ENCODE results near the gene PCDH9.

The PCDH9 gene

DNA sequence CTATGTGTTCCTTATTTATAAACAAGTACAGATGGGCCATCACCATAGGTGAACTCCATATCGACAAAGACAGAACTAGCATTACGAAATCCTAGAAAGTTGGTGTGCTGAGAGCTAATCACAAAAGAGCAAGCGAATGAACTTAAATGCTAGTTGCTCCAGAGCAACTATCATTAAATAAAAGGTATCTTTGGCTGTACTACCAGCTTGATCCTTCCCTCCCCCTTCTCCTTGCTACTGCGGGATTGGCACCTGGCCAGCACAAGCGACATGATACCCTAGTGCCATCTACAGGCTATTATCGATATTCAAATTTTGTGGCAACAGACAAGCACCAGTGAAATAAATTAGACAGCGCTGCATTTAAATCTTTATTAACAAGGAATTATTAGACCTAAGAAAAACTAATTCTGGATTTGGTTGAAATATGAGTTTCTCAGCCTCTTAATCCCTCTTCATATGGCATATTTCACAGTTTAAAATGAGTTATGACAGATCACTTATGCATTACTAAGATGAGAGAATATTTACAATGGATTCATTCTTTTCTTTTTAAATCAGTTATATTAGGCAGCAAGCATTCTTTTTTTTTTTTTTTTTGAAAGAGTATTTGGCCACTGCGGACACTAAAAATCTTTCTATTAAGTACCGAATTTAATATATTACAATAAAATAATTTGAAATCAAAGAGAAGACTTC, 5.8 kb downstream of the PCDH9 start:
- peak in 1 of 3 experiments; percentile 9 for DNase-seq (ENCODE audit: low read depth in 3 of 3)

DNA sequence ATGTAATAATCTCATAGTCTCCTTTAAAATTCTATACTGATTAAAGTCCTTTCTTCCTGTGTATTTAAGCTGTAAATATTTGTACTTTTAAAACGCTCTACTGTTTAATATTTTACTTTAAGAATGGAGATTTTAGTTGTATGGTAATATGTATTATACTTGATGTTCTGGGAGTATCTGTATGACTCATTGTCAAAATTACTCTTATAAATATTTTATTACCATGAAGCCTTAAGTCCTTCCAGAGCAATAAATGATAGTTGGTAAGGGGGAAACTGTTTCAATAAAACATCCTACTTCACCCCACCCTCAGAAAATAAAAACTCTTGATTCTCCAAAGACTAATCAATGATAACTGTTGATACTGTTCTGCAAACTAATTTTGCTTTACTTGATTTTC, 6.4 kb downstream of the PCDH9 start:
- DNase-seq (ENCODE audit: low read depth in 3 of 3): no peak

DNA sequence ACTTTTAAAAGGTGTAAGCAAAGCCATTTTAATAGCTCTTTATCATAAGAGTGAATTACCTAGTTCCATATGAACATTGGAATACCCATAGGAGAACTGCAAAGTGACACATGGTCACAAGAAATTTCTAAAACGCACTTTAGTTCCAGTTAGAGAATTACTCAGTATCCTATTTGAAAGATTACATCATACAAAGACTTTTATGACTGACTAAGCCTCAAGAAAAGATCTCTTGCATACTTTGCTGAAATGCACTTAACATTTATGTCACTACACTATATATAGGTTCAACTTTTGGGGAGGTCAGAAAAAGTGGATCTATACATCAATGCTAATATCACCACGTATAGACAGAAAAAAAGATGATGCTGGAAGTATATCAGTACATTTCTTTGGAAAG, 7.1 kb downstream of the PCDH9 start:
- DNase-seq (ENCODE audit: low read depth in 3 of 3): no peak

DNA sequence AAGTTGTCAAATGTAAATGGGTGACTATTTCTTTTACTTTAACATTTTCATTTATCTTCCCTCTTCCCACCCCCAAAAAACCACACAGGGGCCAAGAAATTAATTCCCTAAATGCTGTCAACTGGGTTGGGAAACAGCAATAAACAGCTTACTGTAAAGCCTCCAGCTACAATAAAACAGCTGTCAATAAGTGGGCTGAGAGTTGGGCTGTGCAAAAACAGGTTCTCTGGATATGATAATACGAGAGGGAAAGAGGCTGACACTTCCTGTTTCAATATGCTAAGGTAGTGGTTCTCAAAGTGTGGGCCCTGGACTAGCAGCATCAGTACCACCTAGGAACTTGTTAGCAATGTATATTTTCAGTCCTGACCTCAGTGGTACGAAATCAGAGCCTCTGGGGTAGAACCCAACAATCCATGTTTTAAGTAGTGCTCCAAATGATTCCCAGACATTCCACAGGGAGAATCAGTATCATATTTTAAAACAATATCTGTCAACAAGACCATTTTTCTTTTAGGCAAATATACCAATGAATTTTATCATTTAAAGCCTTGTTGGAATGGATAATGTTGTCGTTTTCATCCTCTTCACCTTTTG, 8.4 kb downstream of the PCDH9 start:
- DNase-seq (ENCODE audit: low read depth in 3 of 3): no peak

DNA sequence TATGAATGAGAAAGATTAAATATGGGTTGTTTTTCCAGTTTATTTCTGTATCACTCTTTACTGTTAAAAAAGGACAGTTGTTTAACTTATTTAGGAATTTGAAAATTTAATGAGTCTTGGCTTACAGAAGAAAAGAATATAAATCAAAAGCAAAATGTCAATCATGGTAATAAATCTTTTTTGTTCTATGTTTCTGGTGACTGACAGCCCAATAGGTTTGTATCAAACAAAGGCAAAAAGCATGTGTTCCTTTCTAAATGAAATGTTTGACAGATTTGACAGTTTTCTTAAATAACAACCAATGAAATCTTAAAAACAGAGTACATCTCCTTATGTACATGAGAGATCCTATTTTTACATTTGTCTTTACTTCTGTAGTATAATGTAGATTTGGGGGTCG, 11.0 kb downstream of the PCDH9 start:
- no peak for DNase-seq (ENCODE audit: low read depth in 3 of 3)

DNA sequence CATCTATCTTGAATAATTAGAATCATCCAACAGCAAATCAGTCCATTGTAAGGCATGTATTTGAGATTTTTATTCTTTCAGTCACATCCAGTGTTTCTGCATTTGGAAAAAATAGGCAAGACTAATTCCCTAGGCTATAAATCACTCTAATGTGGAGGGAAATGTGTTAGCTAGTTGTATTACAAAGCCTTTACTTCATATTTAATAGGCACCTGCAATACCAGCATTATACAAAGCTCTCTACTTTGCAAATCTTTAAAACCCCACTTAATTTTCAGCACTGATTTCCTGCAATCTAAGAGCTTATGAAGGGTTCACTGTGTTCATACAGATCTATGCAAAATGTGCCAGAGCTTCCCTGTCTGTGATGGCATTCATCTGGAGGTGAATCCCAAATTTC, 12.3 kb downstream of the PCDH9 start:
- DNase-seq (ENCODE audit: low read depth in 3 of 3): no peak

DNA sequence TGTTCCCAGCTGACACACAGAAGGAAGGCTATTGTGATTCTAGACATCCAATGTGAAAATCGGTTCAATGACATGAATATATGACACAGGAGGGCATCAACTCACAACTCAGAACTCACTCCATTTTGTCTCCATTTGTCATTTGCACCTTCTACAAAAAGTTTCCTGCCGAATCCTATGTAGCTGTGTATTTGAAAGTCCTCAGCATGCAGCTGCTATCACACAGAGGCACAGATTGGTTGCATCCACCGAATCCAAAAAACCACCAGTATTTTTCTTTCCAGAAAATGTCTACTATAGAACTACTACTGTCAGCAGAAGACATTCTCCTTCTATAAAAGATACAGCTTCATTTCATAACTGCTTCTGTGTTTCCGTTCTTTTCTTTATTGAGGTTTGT, 13.3 kb downstream of the PCDH9 start:
- DNase-seq (ENCODE audit: low read depth in 3 of 3): no peak

DNA sequence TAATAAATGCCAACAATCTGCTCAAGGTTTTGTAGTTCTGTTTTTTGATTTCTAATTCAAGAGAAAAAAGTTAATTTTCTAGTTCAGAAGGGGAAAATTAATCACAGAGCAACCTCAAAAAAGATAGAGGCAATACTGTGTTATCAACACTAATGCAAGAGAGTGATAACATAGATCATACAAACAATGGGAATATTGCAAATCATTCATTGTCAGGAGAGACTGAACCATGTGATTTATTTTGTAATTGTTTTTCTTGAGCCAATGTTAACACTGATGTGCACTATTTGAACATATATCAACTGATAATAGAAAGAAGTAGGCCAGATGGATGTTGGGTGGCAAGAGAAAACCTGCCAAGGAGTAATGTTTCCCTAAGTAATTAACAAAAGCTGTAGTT, 19.9 kb downstream of the PCDH9 start:
- no peak for DNase-seq (ENCODE audit: low read depth in 3 of 3)

DNA sequence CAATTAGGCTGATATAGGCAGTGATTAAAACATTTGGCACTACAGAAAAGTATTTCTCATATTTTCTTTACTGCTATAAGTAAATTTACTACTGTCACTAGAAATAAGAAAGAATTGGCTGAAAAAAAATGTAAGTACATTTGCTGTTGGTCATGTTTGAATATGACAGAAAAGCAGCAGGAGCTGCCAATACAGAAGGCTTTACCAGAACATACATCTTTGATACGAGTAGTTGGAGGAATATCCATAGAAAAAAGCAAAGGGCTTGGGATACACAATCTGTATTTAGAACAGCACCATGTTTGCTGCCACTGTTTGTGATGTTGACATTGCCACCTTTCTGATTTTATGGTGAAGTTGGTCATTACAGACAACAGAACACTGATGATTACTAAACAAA, 21.6 kb downstream of the PCDH9 start:
- no peak for DNase-seq (ENCODE audit: low read depth in 3 of 3)

DNA sequence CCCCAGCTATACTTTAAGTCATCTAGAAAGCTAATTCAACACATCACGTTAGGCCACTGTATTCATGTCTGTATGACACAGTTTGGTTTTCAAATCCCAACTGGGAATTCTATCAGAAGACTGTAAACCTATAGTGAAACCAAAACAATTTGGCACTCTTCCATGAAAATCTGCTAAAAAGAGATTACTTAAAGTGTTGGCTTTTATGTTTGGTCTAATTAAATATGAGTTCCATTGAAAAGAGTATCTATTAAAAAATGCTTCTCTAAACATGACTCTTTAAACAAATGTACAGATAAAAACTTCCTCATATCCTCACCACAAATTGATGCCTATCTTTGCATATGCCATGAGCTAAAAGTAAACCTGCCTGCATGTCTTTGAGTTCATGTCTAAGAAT, 25.4 kb downstream of the PCDH9 start:
- DNase-seq (ENCODE audit: low read depth in 3 of 3): no peak

DNA sequence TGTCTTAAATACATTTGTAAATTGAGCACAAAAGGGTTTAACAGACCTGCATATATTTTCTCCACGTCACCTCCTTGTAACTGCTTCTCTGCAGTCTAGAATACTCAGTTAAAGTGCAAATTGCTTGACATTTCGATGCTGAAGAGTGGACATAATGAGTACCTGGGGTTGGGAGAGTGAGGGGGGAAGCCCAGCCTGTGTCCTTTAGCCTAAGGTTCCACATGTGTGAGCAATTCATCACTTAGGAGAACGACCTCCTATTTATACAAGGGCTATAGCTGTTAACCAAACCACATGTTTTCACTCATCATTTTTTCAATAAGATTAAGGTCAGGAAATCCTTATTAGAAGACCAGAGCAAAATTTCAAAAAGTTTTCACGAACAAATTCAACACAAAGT, 29.5 kb downstream of the PCDH9 start:
- DNase-seq (ENCODE audit: low read depth in 3 of 3): no peak

DNA sequence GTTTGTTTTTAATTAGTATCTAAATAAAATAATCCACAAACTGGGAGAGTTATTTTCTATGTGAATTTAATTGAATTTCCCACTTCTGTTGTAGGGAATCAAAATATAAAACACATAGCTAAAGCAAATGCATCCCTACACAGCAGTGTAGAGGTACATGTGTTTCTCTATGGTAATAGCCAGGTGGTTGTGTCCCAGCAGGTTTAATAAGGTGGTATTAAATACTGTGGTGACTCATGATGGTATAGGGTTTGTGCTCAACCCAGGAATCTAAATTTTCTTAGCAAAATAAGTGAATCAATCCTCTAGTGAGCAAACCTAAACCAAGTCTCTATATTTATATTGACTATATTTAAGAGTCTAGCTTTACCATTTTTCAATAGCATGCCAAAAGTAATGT, 30.0 kb downstream of the PCDH9 start:
- DNase-seq (ENCODE audit: low read depth in 3 of 3): no peak

DNA sequence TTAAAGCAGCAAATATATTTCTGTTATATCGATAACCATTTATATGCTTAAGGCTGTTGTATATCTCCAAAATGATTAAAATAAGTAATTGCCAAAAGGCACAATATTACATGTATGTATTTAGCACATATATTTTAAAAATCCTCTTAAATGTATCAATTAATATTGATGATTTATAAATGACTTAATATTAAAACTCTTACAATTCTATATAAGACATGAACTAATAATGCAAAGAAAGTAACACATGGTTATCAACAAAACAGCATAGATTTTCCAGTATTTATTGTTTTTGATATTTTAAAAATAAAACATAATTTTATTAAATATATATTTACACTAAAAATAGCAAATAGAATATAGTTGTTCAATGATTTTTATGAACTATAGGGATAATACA, 32.4 kb downstream of the PCDH9 start:
- no peak for DNase-seq (ENCODE audit: low read depth in 3 of 3)

DNA sequence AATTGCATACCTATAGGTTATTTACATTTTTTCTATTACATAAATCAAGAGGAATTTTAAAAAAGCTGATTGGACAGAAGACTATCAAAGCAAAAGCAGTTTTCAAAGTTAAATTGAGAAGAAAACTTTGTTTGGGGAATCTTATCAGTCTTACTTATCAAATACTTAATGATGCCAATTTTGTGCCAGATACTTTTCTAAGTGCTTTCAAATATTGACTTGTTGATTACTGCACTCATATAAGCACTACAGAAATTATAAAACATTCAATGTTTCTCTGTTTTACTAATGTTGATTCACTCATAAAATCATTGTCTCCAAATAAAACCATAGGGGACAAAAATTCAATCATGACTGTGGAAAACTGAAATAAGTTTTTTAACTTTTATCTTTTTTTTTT, 36.2 kb downstream of the PCDH9 start:
- no peak for DNase-seq (ENCODE audit: low read depth in 3 of 3)

DNA sequence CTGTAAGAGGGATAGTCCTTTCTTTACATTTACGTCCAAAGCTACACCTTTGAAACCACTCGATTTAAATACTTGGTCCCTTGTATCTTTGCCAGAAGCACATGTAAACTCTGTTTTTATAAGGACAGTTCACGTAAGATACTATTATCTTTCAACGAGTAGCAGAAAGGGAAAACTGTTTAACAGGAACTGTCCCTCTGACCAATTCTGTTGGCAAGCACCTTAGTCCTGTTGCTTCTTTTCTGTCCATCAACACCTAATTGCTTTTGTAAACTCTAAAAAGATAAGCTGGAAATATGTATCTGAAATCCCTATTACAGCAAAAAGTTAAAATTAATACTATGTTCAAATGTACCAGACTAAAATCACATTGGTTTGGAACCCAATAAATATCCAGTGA, 37.4 kb downstream of the PCDH9 start:
- no peak for DNase-seq (ENCODE audit: low read depth in 3 of 3)

DNA sequence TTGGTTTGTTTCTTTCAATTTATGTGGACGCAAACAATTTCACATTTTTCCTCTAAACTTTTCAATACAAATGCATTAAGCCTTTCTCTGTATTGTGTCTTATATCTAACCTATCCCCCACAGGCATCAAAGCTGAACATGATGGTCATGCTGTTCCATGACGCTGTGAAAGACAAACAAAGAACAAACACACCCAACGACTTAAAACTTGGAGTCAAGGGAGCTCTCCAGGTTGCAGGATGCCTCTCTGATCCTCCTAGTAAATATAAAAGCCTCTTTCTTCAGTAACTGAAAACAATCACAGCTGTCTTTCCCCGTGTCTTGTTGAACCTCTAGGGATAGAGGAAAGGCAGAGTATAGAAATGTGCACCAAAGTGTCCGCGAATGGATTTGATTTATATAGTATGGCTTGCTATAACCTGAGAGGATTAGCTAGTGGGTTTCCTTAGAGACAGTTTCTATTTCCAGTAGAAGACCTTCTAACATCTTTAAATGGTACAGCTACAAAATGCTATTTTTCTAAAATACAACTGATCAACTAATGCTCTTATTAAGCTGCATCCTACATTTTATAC, 43.1 kb downstream of the PCDH9 start:
- no peak for DNase-seq (ENCODE audit: low read depth in 3 of 3)

DNA sequence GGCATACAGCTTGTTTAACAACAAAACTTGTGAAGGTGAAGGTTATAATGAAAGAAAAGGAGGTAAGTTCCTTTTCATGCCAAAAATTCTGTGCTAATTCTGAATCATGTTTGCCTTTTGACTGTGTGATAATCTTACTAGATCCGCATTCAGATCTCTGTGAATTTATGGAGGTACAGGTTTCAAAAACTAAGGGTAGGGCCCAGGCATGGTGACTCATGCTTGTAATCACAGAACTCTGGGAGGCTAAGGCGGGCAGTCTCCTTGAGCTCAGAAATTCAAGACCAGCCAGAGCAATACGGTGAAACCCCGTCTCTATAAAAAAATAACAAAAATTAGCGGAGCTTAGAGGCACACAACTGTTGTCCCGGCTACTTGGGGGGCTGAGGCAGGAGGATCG, 45.9 kb downstream of the PCDH9 start:
- no peak for DNase-seq (ENCODE audit: low read depth in 3 of 3)

DNA sequence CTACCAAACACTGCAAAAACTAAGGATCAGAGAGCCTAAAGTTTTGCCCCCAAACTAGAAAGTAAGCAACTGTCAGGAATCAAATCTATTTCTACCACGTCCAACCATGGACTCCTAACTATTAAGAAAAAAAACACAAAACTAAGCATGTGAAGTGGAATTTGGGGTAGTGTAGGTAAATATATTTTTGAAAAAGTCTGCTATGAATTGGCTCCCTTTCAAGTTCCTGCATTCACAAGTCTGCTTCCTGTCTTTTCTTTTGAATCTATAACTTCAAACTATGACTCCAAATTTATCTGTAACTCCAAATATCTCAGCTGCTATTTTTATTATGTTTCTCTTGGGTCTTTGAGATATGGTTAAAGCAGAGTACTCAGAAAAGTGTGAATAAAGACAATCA, 47.0 kb downstream of the PCDH9 start:
- no peak for DNase-seq (ENCODE audit: low read depth in 3 of 3)

DNA sequence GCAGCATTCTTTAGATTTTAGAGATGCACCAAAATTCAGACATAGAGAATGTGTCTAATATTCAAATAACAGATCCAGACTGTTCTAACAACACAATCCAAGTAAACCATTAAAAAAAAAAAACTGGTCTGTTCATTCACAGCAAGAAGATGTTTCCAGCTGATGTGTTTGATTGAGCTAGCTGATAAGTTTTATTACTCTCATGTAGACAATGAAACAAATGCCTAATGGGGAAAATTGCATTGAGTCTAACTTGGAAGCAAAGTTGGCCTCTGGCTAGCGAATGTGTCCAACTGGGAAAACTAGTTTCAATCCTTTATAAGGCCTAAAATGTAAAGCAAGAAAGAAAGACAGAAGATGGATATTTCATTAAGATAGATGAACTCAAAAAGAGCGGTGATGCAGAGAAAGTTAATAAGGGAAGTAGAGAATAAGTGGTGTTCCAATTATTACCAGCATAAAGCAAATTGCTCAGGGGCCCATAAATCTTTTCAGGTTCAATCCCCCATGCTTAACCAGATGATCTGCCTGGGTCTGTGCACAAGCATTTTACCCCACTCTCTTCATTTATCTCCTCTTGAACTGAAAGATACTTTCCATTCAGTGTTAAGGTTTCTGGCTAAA, 54.2 kb downstream of the PCDH9 start:
- no peak for DNase-seq (ENCODE audit: low read depth in 3 of 3)

DNA sequence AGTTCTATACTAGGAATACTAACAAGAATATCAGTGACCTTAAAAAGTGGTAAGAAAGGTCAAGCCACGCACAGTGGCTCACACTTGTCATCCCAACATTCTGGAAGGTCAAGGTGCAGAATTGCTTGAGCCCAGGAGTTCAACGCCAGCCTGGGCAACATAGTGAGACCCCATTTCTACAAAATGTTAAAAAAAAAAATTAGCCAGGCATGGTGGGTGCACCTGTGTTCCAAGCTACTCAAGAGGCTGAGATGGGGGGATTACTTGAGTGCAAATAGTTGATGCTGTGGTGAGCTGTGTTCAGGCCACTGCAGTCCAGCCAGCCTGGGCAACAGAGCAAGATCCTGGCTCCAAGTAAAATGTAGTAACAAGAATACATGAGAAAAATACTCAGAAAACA, 61.8 kb downstream of the PCDH9 start:
- no peak for DNase-seq (ENCODE audit: low read depth in 3 of 3)

DNA sequence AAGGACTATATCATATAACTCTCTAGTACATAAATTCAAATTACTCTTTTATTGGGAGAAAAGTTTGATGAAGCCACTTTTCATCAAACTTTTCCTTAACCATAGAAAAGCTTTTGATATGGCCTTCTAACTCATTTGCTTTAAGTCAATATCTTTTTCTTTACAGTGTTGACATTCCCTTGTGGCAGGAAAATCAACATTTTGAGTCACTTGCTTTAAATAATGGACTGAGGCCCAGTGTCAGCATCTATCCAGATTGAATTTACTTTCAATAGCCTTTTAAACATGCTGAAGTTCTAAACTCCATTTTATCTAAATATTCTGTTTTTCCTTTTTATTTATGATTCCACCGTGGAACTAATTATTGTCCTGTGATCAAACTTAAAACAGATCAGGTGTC, 62.7 kb downstream of the PCDH9 start:
- no peak for DNase-seq (ENCODE audit: low read depth in 3 of 3)

DNA sequence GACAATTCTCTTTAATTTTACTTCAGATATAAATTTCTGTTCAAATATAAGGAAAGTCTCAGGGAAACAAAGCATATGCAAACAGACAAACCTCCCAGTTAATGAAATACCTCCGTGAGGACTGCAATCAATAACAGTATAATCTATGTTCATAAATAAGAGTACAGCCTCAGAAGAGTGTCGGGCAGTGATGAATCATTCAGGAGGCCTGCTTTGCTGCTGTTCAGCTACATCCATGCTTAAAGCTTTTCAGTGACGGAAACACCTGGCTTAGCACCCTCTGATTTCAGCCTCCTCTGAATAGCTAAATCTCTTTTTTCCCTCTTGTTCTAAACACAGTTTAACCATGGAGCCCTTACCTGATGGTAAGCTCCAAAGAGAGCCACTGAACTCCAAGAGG, 69.0 kb downstream of the PCDH9 start:
- no peak for DNase-seq (ENCODE audit: low read depth in 3 of 3)

DNA sequence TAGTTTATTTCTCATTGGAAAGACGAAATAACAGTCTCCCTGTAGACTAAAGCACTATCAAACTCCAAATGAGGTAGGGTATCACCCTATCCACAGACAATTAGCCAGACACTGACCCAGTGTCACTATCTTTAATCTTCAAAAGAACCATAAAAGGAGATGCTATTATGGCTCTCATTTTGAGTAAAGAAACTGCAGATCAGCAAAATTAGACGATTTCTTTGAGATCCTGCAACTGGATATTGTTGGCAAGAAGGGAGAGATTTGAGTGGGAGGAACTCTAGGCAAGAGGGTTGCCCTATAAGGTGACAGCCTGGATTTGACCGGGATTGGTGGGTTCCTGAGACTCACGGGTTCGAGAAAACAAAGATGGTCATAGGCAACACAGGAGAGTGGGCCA, 71.2 kb downstream of the PCDH9 start:
- DNase-seq (ENCODE audit: low read depth in 3 of 3): no peak

All from stimulated activated CD4-positive, alpha-beta T cell treated with anti-CD3 and anti-CD28 coated beads, TNF-alpha, amount 100 ng/mL, for 4 hours (primary cell).